Neural progenitor cell (in vitro differentiated cells): ENCODE results near the gene H6PD. TPM values are rescaled to one million over a fixed set of nuclear protein-coding genes. Genes with fewer than 3 reads are reported as not detected.

Source experiments
- DNase-seq: peaks from one replicate; pipeline ENCODE4 v3.0.0-alpha.2; 2016; ENCODE audit warnings: low spot score
- H2AFZ ChIP-seq: fragments of 200-600 bp; sonication (generic); replicated peaks from 2 replicates; pipeline ENCODE4 v1.6.1; 2016; ENCODE audit warnings: antibody characterized with exemption
- H3F3A ChIP-seq: fragments of 200-600 bp; sonication (generic); 2 replicates; pipeline ENCODE4 v1.6.1; 2016; ENCODE audit warnings: antibody characterized with exemption, low read depth
- H3K27ac ChIP-seq: fragments of 200-600 bp; sonication (generic); 2 replicates; pipeline ENCODE4 v1.5.1; 2016; ENCODE audit warnings: mild to moderate bottlenecking
- H3K27me3 ChIP-seq: fragments of 200-600 bp; sonication (generic); 2 replicates; pipeline ENCODE4 v1.6.1; 2016; ENCODE audit warnings: mild to moderate bottlenecking, moderate library complexity
- H3K36me3 ChIP-seq: fragments of 200-600 bp; sonication (generic); 2 replicates; pipeline ENCODE4 v1.5.1; 2016
- H3K4me1 ChIP-seq: fragments of 200-600 bp; sonication (generic); 2 replicates; pipeline ENCODE4 v1.6.1; 2016; ENCODE audit warnings: mixed run types
- H3K4me2 ChIP-seq: fragments of 200-600 bp; sonication (generic); 2 replicates; pipeline ENCODE4 v1.6.1; 2016
- H3K4me3 ChIP-seq: fragments of 200-600 bp; sonication (generic); 2 replicates; pipeline ENCODE4 v1.5.1; 2016
- H3K79me2 ChIP-seq: fragments of 200-600 bp; sonication (generic); 2 replicates; pipeline ENCODE4 v1.6.1; 2016; ENCODE audit warnings: low read depth
- H3K9ac ChIP-seq: fragments of 200-600 bp; sonication (generic); 2 replicates; pipeline ENCODE4 v1.6.1; 2016
- H3K9me3 ChIP-seq: fragments of 200-600 bp; sonication (generic); 2 replicates; pipeline ENCODE4 v1.5.1; 2016; ENCODE audit warnings: low read depth
- H4K20me1 ChIP-seq: fragments of 200-600 bp; sonication (generic); 2 replicates; pipeline ENCODE4 v1.6.1; 2016; ENCODE audit warnings: low read depth
- H3K27ac Mint-ChIP-seq: 3 replicates; pipeline ENCODE4 v1.8.0; 2021; ENCODE audit warnings: mixed read lengths
- H3K27me3 Mint-ChIP-seq: 2 replicates; pipeline ENCODE4 v1.8.0; 2022; ENCODE audit warnings: low read depth, mild to moderate bottlenecking, inconsistent platforms, moderate library complexity, mixed read lengths; ENCODE audit not compliant: insufficient read depth
- H3K36me3 Mint-ChIP-seq: 3 replicates; pipeline ENCODE4 v1.8.0; 2021; ENCODE audit warnings: mixed read lengths
- H3K4me1 Mint-ChIP-seq: 3 replicates; pipeline ENCODE4 v1.8.0; 2021; ENCODE audit warnings: mixed read lengths
- H3K4me3 Mint-ChIP-seq: 3 replicates; pipeline ENCODE4 v1.8.0; 2021; ENCODE audit warnings: mild to moderate bottlenecking, moderate library complexity, mixed read lengths
- H3K9me3 Mint-ChIP-seq: 3 replicates; pipeline ENCODE4 v1.8.0; 2020; ENCODE audit warnings: mixed read lengths
- CTCF ChIP-seq: fragments of 200-600 bp; sonication (generic); IDR thresholded peaks from 2 replicates; pipeline ENCODE4 v1.5.1; 2017; ENCODE audit warnings: antibody characterized with exemption, mild to moderate bottlenecking
- EZH2 ChIP-seq: fragments of 200-600 bp; sonication (generic); IDR thresholded peaks from 2 replicates; pipeline ENCODE4 v1.6.1; 2017; ENCODE audit warnings: antibody characterized with exemption, mild to moderate bottlenecking, moderate library complexity
- EZH2phosphoT487 ChIP-seq: fragments of 200-600 bp; sonication (generic); IDR thresholded peaks from 2 replicates; pipeline ENCODE4 v1.6.1; 2017; ENCODE audit warnings: antibody characterized with exemption
- total RNA-seq: library from RNA; depleted of rRNA; stranded (reverse); fragments of >200 nt; gene quantifications from 2 replicates; pipeline ENCODE4 v1.2.3, GENCODE V29; 2015; ENCODE audit warnings: low replicate concordance

Gene H6PD
- total RNA-seq, 1 donor from 2014 or later = 6.0 TPM

- peaks cover 4% of the 10 kb centered on the region for H3K9me3 Mint-ChIP-seq
- peaks cover 2% of the 10 kb centered on the region for H3K36me3 Mint-ChIP-seq
- no peak for DNase-seq
- peak overlapping the region; percentile 23 for H3K9ac ChIP-seq
- H3K27ac Mint-ChIP-seq = no peak overlapping the region
- no peak overlapping the region for H3K4me3 Mint-ChIP-seq
- TF ChIP-seq CTCF (no peak), EZH2 (peak; percentile 70), EZH2phosphoT487 (peak; percentile 10)
- peaks cover 20% of the 10 kb centered on the region for H3F3A ChIP-seq
- no peak overlapping the region for H2AFZ ChIP-seq
- peaks cover 17% of the 10 kb centered on the region for H3K27me3 Mint-ChIP-seq
- H3K79me2 ChIP-seq = no peaks in the 10 kb centered on the region
- H3K4me2 ChIP-seq = peak overlapping the region; percentile 91
- H3K27ac ChIP-seq = no peak overlapping the region
- peak overlapping the region; percentile 73 for H3K4me3 ChIP-seq
- H3K9me3 ChIP-seq = peaks cover under 1% of the 10 kb centered on the region
- H3K4me1 ChIP-seq = peaks cover 4% of the 10 kb centered on the region
- H3K36me3 ChIP-seq = no peaks in the 10 kb centered on the region
- peaks cover 19% of the 10 kb centered on the region for H3K4me1 Mint-ChIP-seq
- H3K27me3 ChIP-seq = peaks cover 28% of the 10 kb centered on the region
- H4K20me1 ChIP-seq = peaks cover 5% of the 10 kb centered on the region
Observed at GRCh38 chr1:9293533-9294404, 59.2 kb downstream of the H6PD start.

GRCh38 chr1:9294405-9294773 lies 59.8 kb downstream of the H6PD start:
- DNase-seq = no peak
- H3K9me3 Mint-ChIP-seq = no peaks in the 10 kb centered on the region
- peaks cover 5% of the 10 kb centered on the region for H4K20me1 ChIP-seq
- H2AFZ ChIP-seq = no peak overlapping the region
- H3F3A ChIP-seq = peaks cover 20% of the 10 kb centered on the region
- H3K36me3 ChIP-seq = no peaks in the 10 kb centered on the region
- H3K4me2 ChIP-seq = peak overlapping the region; percentile 91
- H3K9me3 ChIP-seq = no peaks in the 10 kb centered on the region
- H3K4me3 Mint-ChIP-seq = no peak overlapping the region
- TF ChIP-seq CTCF (no peak), EZH2 (no peak), EZH2phosphoT487 (no peak)
- H3K27ac ChIP-seq = no peak overlapping the region
- H3K79me2 ChIP-seq = no peaks in the 10 kb centered on the region
- peaks cover 19% of the 10 kb centered on the region for H3K4me1 Mint-ChIP-seq
- no peaks in the 10 kb centered on the region for H3K36me3 Mint-ChIP-seq
- H3K27me3 Mint-ChIP-seq = peaks cover 17% of the 10 kb centered on the region
- no peak overlapping the region for H3K9ac ChIP-seq
- H3K4me3 ChIP-seq = no peak overlapping the region
- H3K4me1 ChIP-seq = peaks cover 4% of the 10 kb centered on the region
- no peak overlapping the region for H3K27ac Mint-ChIP-seq
- H3K27me3 ChIP-seq = peaks cover 28% of the 10 kb centered on the region

- no peak for TF ChIP-seq EZH2
- TF ChIP-seq EZH2phosphoT487 = no peak
- TF ChIP-seq CTCF = no peak
- Histone ChIP-seq H3K9me3 (no peaks in the 10 kb centered on the region), H3K79me2 (no peaks in the 10 kb centered on the region), H3K36me3 (no peaks in the 10 kb centered on the region), H3K4me2 (no peak overlapping the region), H4K20me1 (peaks cover 5% of the 10 kb centered on the region), H3K4me1 (peaks cover 4% of the 10 kb centered on the region), H3K27me3 (peaks cover 28% of the 10 kb centered on the region), H3K9ac (no peak overlapping the region), H3K27ac (no peak overlapping the region), H2AFZ (no peak overlapping the region), H3F3A (peaks cover 20% of the 10 kb centered on the region), H3K4me3 (no peak overlapping the region)
- Mint-ChIP-seq H3K27me3 (peaks cover 15% of the 10 kb centered on the region), H3K4me3 (peak overlapping the region; percentile 76), H3K27ac (peak overlapping the region; percentile 63), H3K4me1 (peaks cover 15% of the 10 kb centered on the region), H3K9me3 (no peaks in the 10 kb centered on the region), H3K36me3 (no peaks in the 10 kb centered on the region)
- DNase-seq = no peak
Observed at GRCh38 chr1:9294910-9295636, 60.5 kb downstream of the H6PD start.
